Endothelial cell of umbilical vein (primary cell): ENCODE measurements around the gene DGKI. TPM values are rescaled to one million over a fixed set of nuclear protein-coding genes. Genes with fewer than 3 reads are reported as not detected.

ENCODE experiments used
- BruUV-seq: library from RNA; stranded (reverse); fragments of 400-500 nt; replicated peaks from 2 replicates; lab custom pipeline; 2021; lab: Mats Ljungman, UMichigan
- CTCF ChIA-PET: fragments of 300-600, 350-600 bp; sonication (Branson Sonifier 250); formaldehyde crosslinking; loops from one replicate; lab custom pipeline; 2021; ENCODE audit warnings: antibody characterized with exemption, inconsistent platforms; lab: Charles Lee
- POLR2A ChIA-PET: fragments of 300-600, 350-600 bp; sonication (Branson Sonifier 250); formaldehyde crosslinking; loops from one replicate; lab custom pipeline; 2021; ENCODE audit warnings: antibody characterized with exemption, inconsistent platforms; lab: Charles Lee
- DNase-seq: peaks from one replicate; pipeline ENCODE4 v3.0.0-alpha.2; 2011; ENCODE audit warnings: low read depth, low spot score
- FAIRE-seq: peaks from 2 replicates; lab custom pipeline; 2011; peaks lifted over from hg19 to GRCh38; lab: Jason Lieb, UNC
- H2AFZ ChIP-seq: 2 replicates; pipeline ENCODE4 v1.6.0; 2012; ENCODE audit warnings: low read depth, low read length, control low read depth, inconsistent platforms
- H3K27ac ChIP-seq: 2 replicates; pipeline ENCODE4 v1.5.1; 2011; ENCODE audit warnings: low read depth, mild to moderate bottlenecking, control low read depth, low read length, moderate library complexity; ENCODE audit not compliant: insufficient read depth
- H3K27me3 ChIP-seq, 2 experiments: 2 replicates each; pipeline versions ENCODE4 v1.6.0 to v1.6.1; 2011; ENCODE audit warnings: low read length in 2 of 2, mixed read lengths in 1 of 2; ENCODE audit not compliant: control insufficient read depth in 2 of 2, insufficient read depth in 2 of 2
- H3K36me3 ChIP-seq, 2 experiments: 2 replicates in 1 of 2; 3 replicates in 1 of 2; pipeline ENCODE4 v1.5.1; 2011; ENCODE audit warnings: low read length in 2 of 2, mild to moderate bottlenecking in 1 of 2, moderate library complexity in 1 of 2; ENCODE audit not compliant: control insufficient read depth in 2 of 2, insufficient read depth in 2 of 2; ENCODE audit errors: extremely low read depth in 1 of 2
- H3K4me1 ChIP-seq: 3 replicates; pipeline ENCODE4 v1.5.1; 2011; ENCODE audit warnings: mild to moderate bottlenecking, low read length; ENCODE audit not compliant: control insufficient read depth, insufficient read depth; ENCODE audit errors: extremely low read depth
- H3K4me2 ChIP-seq: 2 replicates; pipeline ENCODE4 v1.6.1; 2011; ENCODE audit warnings: low read length, control low read depth, mixed read lengths; ENCODE audit not compliant: insufficient read depth
- H3K4me3 ChIP-seq, 3 experiments: fragments of 200-600 bp in 1 of 3; sonication (generic), shearing (Covaris generic) in 1 of 3; replicated peaks in 1 of 3; 2 replicates each; pipeline ENCODE4 v1.5.1; 2011 to 2016; ENCODE audit warnings: control low read depth in 3 of 3, low read length in 3 of 3, mild to moderate bottlenecking in 2 of 3, inconsistent platforms in 1 of 3, low read depth in 1 of 3, moderate library complexity in 1 of 3; ENCODE audit not compliant: insufficient read depth in 1 of 3
- H3K79me2 ChIP-seq: 2 replicates; pipeline ENCODE4 v1.6.0; 2012; ENCODE audit warnings: low read length, inconsistent platforms; ENCODE audit not compliant: control insufficient read depth, insufficient read depth
- H3K9ac ChIP-seq: replicated peaks from 2 replicates; pipeline ENCODE3; 2011; ENCODE audit warnings: low read length, control low read depth; ENCODE audit not compliant: insufficient read depth; ENCODE audit errors: extremely low read depth
- H3K9me1 ChIP-seq: replicated peaks from 3 replicates; pipeline ENCODE4 v1.6.0; 2011; ENCODE audit warnings: mild to moderate bottlenecking, low read length; ENCODE audit not compliant: control insufficient read depth, insufficient read depth; ENCODE audit errors: extremely low read depth
- H3K9me3 ChIP-seq: replicated peaks from 2 replicates; pipeline ENCODE4 v1.5.1; 2012; ENCODE audit warnings: low read length, inconsistent platforms; ENCODE audit not compliant: control insufficient read depth, insufficient read depth
- H4K20me1 ChIP-seq: replicated peaks from 2 replicates; pipeline ENCODE3; 2011; ENCODE audit warnings: mild to moderate bottlenecking, low read length; ENCODE audit not compliant: control insufficient read depth, insufficient read depth; ENCODE audit errors: extremely low read depth
- EZH2 ChIP-seq: IDR thresholded peaks from 2 replicates; pipeline ENCODE4 v1.6.1; 2012; ENCODE audit warnings: borderline replicate concordance, low read depth, mild to moderate bottlenecking, moderate library complexity, low read length, inconsistent platforms; ENCODE audit not compliant: severe bottlenecking
- FOS ChIP-seq: IDR thresholded peaks from 2 replicates; pipeline ENCODE4 v1.6.1; 2011; ENCODE audit warnings: mild to moderate bottlenecking, low read length, moderate library complexity, borderline replicate concordance; ENCODE audit not compliant: insufficient read depth
- GATA2 ChIP-seq: IDR thresholded peaks from 2 replicates; pipeline ENCODE4 v1.7.0; 2011; ENCODE audit warnings: low read depth, mild to moderate bottlenecking, moderate library complexity, mixed read lengths, low read length; ENCODE audit not compliant: insufficient read length, insufficient read depth
- JUN ChIP-seq: IDR thresholded peaks from 2 replicates; pipeline ENCODE4 v1.6.1; 2011; ENCODE audit warnings: borderline replicate concordance, low read depth; ENCODE audit not compliant: insufficient read length, insufficient read depth
- MYC ChIP-seq: IDR thresholded peaks from one replicate; pipeline ENCODE4 v1.6.1; 2011; ENCODE audit warnings: mild to moderate bottlenecking, low read depth, low read length
- POLR2A ChIP-seq: IDR thresholded peaks from 2 replicates; pipeline ENCODE4 v1.6.1; 2012; ENCODE audit warnings: low read depth, mild to moderate bottlenecking, control low read depth, low read length
- POLR2AphosphoS5 ChIP-seq: IDR thresholded peaks from 2 replicates; pipeline ENCODE4 v1.6.1; 2012; ENCODE audit warnings: low read depth, mild to moderate bottlenecking, control low read depth, low read length, moderate library complexity; ENCODE audit not compliant: insufficient read depth
- dilution Hi-C: fragments of 300-500 bp; cut with MboI; formaldehyde crosslinking; loops from one replicate; pipeline ENCODE4 v1.15.0; 2019; ENCODE audit warnings: low sequenced_read_pairs; ENCODE audit not compliant: extremely low pct_ligation_motif_present
- intact Hi-C: fragments of 100-400 bp; cut with micrococcal nuclease; formaldehyde crosslinking; loops from one replicate; pipeline ENCODE4 v1.10.0; 2022
- polyA plus RNA-seq, 4 experiments: library from polyadenylated mRNA; depleted of rRNA in 3 of 4; stranded (reverse) in 3 of 4; unstranded in 1 of 4; fragments of >200 nt; gene quantifications; 2 replicates each; pipeline versions ENCODE4 v1.2.1 to v1.2.3, GENCODE V29; 2011 to 2012; ENCODE audit warnings: missing spikeins in 1 of 4
- total RNA-seq: library from RNA; stranded (reverse); gene quantifications from 2 replicates; pipeline ENCODE4 v1.2.3, GENCODE V29; 2021
- TF ChIP-seq, protein P1 (sequence below), 2 donors: IDR thresholded peaks; 1 replicate in 1 of 2; 2 replicates in 1 of 2; pipeline ENCODE4 v1.5.1; 2011; ENCODE audit warnings: low read length in 2 of 2, mild to moderate bottlenecking in 2 of 2, moderate library complexity in 2 of 2, control low read depth in 1 of 2, inconsistent platforms in 1 of 2, low read depth in 1 of 2; ENCODE audit not compliant: insufficient read depth in 1 of 2; ENCODE audit errors: extremely low read depth in 1 of 2
- TF ChIP-seq, protein P2 (sequence below): IDR thresholded peaks from 2 replicates; pipeline ENCODE4 v1.6.1; 2011; ENCODE audit not compliant: insufficient read depth, insufficient read length

DGKI gene
- total and polyA plus RNA-seq, 2 donors (not counting 3 experiments of a cell fraction or from before 2014, with no cell fraction given) = 0.11 to 0.51 TPM

DNA sequence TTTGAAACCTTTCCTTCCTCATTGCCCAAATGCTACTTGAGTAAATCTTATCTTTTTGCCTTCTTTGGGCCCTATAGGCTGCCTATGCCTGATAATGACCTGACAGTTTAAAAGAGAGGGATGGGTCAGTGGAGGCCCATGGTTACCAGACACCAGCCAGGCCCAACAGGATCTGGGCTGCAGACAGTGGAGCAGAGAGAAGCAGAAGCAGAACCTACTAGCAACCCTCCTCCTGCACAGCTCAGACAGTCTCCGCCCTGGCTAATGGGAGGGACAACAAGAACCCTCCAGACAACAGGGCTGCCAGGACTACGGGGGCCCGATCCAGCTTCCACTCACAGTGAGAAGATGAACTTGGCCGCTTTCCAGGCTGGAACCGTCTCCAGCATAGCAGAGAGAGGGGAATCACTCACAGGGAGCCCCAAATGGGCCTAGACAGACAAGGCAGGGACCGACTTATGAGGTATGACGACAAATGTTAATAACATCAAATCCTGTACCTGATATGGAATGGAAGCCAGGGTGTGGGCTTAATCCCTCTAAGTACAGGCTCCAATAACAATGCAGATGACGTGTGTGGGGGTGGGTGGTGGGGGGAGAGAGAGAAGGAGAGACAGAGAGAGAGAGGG, 31.7 kb upstream of the DGKI start:
- CTCF ChIA-PET = interaction anchor here (0.7 kb wide), 1 partner anchor 131 kb away, joined by 3 read pairs; no protein-coding TSS in a partner anchor
- Histone ChIP-seq H3K4me1 (peaks cover 14% of the 10 kb centered on the region), H3K4me3 (no peak overlapping the region), H3K36me3 (peaks cover 15 to 39% of the 10 kb centered on the region in 2 experiments), H3K27ac (no peak overlapping the region), H3K9ac (no peak overlapping the region), H3K79me2 (no peaks in the 10 kb centered on the region), H3K9me1 (no peaks in the 10 kb centered on the region), H4K20me1 (no peaks in the 10 kb centered on the region), H2AFZ (no peak overlapping the region), H3K9me3 (no peaks in the 10 kb centered on the region), H3K27me3 (no peaks in the 10 kb centered on the region), H3K4me2 (no peak overlapping the region)
- TF ChIP-seq FOS (no peak), POLR2A (no peak), JUN (no peak), MYC (no peak), GATA2 (no peak), EZH2 (no peak), POLR2AphosphoS5 (no peak)
- TF ChIP-seq, protein P1, sequence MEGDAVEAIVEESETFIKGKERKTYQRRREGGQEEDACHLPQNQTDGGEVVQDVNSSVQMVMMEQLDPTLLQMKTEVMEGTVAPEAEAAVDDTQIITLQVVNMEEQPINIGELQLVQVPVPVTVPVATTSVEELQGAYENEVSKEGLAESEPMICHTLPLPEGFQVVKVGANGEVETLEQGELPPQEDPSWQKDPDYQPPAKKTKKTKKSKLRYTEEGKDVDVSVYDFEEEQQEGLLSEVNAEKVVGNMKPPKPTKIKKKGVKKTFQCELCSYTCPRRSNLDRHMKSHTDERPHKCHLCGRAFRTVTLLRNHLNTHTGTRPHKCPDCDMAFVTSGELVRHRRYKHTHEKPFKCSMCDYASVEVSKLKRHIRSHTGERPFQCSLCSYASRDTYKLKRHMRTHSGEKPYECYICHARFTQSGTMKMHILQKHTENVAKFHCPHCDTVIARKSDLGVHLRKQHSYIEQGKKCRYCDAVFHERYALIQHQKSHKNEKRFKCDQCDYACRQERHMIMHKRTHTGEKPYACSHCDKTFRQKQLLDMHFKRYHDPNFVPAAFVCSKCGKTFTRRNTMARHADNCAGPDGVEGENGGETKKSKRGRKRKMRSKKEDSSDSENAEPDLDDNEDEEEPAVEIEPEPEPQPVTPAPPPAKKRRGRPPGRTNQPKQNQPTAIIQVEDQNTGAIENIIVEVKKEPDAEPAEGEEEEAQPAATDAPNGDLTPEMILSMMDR (IDR thresholded peaks at IDR 0.05; ENCODE audit: extremely low read depth in 1 of 2, insufficient read depth in 1 of 2, low read depth in 1 of 2, low read length in 2 of 2) = no peak
- TF ChIP-seq, protein P2, sequence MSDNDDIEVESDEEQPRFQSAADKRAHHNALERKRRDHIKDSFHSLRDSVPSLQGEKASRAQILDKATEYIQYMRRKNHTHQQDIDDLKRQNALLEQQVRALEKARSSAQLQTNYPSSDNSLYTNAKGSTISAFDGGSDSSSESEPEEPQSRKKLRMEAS = no peak
- intact Hi-C loops = no loop called here
- POLR2A ChIA-PET = no interaction called here
- DNase-seq = no peak
- FAIRE-seq = no peak
- no TSS peak for BruUV-seq
- dilution Hi-C loops = no loop called here
